HG02642 (cell line): ENCODE data around the gene ZC3H4.

Source experiments
- ATAC-seq: cut with Tn5 transposase; IDR thresholded peaks from one replicate; pipeline ENCODE4 v1.9.1; 2021; ENCODE audit warnings: mild to moderate bottlenecking; ENCODE audit not compliant: unreplicated experiment, poor library complexity

Gene ZC3H4

GRCh38 chr19:47026889-47027288 lies 86.7 kb downstream of the ZC3H4 start:
- ATAC-seq, result no peak

- no peak for ATAC-seq
These were observed 87.4 kb downstream of the ZC3H4 start for GRCh38 chr19:47026156-47026555.

GRCh38 chr19:47024502-47024901 lies 89.1 kb downstream of the ZC3H4 start:
- ATAC-seq, result no peak

GRCh38 chr19:47023448-47023794 lies 90.2 kb downstream of the ZC3H4 start:
- ATAC-seq, result no peak

- no peak for ATAC-seq
These were observed 90.8 kb downstream of the ZC3H4 start for GRCh38 chr19:47022541-47023447.

DNA sequence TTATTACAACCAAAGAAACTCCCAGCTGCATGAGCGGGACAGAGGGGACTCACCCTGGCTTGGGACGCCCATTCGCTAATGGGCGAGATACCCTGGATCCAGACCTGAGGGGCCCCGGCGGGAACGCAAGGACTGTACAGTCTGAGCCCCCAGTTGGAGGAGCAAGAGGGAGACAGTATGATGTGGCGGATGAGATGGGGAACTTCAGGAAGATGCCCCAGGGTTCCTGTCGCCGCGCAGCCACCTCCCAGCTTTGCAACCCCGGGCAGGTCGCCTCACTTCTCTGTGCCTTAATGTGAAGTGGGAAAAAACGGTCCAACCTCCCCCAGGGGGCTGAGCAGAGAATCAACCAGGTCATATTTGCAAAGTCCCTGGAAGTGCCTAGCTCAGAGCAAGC lies 91.4 kb downstream of the ZC3H4 start:
- no peak for ATAC-seq

DNA sequence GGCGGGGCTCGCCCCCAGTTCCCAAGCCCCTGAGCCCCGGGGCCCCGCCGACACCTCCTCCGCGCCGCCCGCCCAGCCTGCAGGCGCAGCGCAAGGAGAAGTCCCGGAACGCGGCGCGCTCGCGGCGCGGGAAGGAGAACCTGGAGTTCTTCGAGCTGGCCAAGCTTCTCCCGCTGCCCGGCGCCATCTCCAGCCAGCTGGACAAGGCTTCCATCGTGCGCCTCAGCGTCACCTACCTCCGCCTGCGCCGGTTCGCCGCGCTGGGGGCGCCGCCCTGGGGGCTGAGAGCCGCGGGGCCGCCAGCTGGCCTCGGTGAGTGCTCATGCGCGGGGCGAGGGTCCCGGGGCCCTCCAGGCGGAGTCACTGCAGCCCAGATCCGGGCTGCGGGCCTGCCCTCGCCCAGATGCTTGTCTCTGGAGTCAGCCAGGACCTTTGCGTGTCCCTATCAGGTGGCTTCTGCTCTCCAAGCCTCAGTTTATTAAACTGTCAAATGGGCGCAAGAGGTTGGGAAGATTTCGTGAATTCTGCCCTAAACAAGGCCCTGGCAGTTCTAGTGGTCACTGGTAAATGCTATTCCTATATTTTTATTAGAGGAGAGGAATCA lies 91.9 kb downstream of the ZC3H4 start:
- ATAC-seq, result no peak

DNA sequence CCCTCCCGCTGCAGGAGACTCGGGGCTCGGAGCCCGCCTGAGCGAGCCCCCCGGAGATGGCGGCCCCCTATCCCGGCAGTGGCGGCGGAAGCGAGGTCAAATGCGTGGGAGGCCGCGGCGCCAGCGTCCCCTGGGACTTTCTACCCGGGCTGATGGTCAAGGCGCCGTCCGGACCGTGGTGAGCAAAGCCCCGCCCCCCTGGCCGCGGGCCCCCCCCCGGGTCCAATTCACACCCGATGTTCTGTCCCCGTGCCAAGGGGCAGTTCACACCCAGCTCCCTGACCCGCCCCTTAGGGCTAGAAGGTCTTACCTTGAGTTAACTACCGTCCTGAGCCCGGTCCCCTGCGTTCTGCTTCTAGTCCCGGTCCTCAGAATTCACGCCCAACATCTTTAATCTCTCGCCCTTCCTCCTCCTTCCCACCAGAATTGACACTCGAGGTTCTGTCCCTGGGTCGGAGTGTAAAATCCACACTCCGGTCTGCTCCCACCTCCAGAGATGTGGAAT lies 92.5 kb downstream of the ZC3H4 start:
- no peak for ATAC-seq

DNA sequence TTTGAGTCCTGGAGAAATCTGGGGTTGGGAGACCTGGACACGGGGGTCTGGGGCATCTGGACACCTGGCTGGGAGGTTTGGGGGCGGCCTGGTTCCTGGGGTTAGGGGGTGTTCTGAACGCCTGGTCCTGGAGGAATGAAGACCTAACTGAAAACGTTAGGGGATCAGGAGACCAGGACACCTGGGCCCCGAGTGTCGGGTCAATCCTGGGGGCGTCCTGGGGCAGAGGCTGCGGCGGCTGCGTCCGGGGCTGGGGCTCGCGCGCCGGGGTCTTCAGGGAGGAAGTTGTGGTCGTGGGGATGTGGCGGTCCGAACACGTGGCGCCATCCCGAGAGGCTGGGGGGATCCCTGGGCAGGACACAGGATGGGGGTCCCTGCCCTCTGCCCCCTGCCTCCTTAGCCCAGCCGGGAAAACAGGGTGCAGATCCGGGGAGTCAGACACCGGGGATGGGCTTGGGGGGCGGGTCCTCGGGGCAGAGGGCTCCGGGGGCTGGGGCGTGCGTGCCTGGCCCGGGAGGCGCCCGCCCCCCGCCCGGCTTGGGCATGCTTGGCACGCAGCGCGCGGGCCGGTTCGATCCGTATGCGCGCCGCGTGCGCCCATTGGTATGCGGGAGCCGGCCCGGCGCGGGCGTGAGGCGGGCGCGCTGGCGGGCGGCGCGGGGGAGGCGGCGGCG lies 93.3 kb downstream of the ZC3H4 start:
- ATAC-seq, result no peak

GRCh38 chr19:47019431-47020041 lies 94.0 kb downstream of the ZC3H4 start, which contains the start of gene NPAS1:
Gene NPAS1, plus strand, starts transcription at chr19:47019837. Its CDS starts 1,211 bp downstream, at chr19:47021048.
- no peak for ATAC-seq

DNA sequence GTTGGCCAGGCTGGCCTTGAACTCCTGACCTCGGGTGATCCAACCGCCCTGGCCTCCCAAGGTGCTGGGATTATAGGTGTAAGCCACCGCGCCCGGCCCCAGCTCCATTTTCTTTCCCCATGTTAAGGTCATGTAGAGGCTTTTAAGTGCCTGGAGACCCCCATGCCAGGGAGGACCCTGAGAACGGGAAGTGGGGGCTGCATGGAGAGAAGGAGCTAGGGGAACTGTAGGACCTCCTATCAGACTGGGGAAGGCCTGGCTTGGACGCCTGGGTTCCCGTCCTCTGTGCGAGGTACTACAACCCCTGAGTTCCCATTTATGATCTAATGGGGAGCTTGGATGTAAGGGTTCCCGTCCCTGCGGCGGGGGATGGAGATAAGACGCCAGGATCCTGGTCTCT lies 94.7 kb downstream of the ZC3H4 start:
- no peak for ATAC-seq
